Natural killer cell treated with Interleukin-12 subunit alpha and Interleukin-12 subunit beta and Interleukin-15 and Interleukin-18, amount 100 ng/mL, for 72 hours (primary cell): ENCODE results near the gene GPATCH1. TPM values are rescaled to one million over a fixed set of nuclear protein-coding genes. Genes with fewer than 3 reads are reported as not detected.
"Not testable (repeated sequence)": the region's sequence is repeated elsewhere in the genome, so short reads cannot be mapped to it uniquely, and the experiment has no call there.

Experiments used
- ATAC-seq, 2 donors: fragments of 150-1000 bp; cut with Tn5 transposase in 1 of 2; sonication (Bioruptor Pico), chemical (Tn5 transposase) in 1 of 2; 2 replicates each; pipeline ENCODE4 v1.10.0; 2021
- DNase-seq: peaks from one replicate; pipeline ENCODE4 v3.0.0; 2022; ENCODE audit warnings: low spot score
- H3K27ac Mint-ChIP-seq, 2 donors: 1 replicate in 1 of 2; 2 replicates in 1 of 2; pipeline ENCODE4 v1.8.0; 2022; ENCODE audit warnings: mixed read lengths in 2 of 2, mild to moderate bottlenecking in 1 of 2, moderate library complexity in 1 of 2
- H3K27me3 Mint-ChIP-seq, 2 donors: 1 replicate in 1 of 2; 2 replicates in 1 of 2; pipeline ENCODE4 v1.8.0; 2022; ENCODE audit warnings: mixed read lengths in 2 of 2
- H3K36me3 Mint-ChIP-seq: one replicate; pipeline ENCODE4 v1.8.0; 2022; ENCODE audit warnings: mixed read lengths
- H3K4me1 Mint-ChIP-seq, 2 donors: 1 replicate in 1 of 2; 2 replicates in 1 of 2; pipeline ENCODE4 v1.8.0; 2022; ENCODE audit warnings: low read depth in 2 of 2, mixed read lengths in 2 of 2, mild to moderate bottlenecking in 1 of 2
- H3K4me3 Mint-ChIP-seq: one replicate; pipeline ENCODE4 v1.8.0; 2022; ENCODE audit warnings: mixed read lengths
- H3K9me3 Mint-ChIP-seq: 2 replicates; pipeline ENCODE4 v1.8.0; 2022; ENCODE audit warnings: mixed read lengths
- total RNA-seq, 2 donors: library from RNA; stranded (reverse); gene quantifications; one replicate each; pipeline ENCODE4 v1.2.3, GENCODE V29; 2022

The GPATCH1 gene, protein sequence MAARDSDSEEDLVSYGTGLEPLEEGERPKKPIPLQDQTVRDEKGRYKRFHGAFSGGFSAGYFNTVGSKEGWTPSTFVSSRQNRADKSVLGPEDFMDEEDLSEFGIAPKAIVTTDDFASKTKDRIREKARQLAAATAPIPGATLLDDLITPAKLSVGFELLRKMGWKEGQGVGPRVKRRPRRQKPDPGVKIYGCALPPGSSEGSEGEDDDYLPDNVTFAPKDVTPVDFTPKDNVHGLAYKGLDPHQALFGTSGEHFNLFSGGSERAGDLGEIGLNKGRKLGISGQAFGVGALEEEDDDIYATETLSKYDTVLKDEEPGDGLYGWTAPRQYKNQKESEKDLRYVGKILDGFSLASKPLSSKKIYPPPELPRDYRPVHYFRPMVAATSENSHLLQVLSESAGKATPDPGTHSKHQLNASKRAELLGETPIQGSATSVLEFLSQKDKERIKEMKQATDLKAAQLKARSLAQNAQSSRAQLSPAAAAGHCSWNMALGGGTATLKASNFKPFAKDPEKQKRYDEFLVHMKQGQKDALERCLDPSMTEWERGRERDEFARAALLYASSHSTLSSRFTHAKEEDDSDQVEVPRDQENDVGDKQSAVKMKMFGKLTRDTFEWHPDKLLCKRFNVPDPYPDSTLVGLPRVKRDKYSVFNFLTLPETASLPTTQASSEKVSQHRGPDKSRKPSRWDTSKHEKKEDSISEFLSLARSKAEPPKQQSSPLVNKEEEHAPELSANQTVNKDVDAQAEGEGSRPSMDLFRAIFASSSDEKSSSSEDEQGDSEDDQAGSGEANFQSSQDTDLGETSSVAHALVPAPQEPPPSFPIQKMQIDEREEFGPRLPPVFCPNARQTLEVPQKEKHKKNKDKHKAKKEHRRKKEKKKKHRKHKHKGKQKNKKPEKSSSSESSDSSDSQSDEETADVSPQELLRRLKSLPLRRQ
- 10 to 100 TPM; 12.6 to 16.0 TPM for total RNA-seq

- peak; percentile 97 for ATAC-seq
- H3K9me3 Mint-ChIP-seq = no peaks in the 10 kb centered on the region
- H3K36me3 Mint-ChIP-seq = peaks cover 5% of the 10 kb centered on the region
- H3K4me1 Mint-ChIP-seq = peaks cover 14 to 16% of the 10 kb centered on the region in 2 donors
- H3K4me3 Mint-ChIP-seq = peak within 1 kb of the TSS; percentile 98
- peak; percentile 89 for DNase-seq
- peak within 1 kb of the TSS; percentile 89 to 98 for H3K27ac Mint-ChIP-seq
- no peaks in the 10 kb centered on the region for H3K27me3 Mint-ChIP-seq
Observed at GRCh38 chr19:33080761-33081681, at the start of gene GPATCH1. Gene GPATCH1, plus strand, starts transcription at chr19:33081181. Its CDS starts 13 bp downstream, at chr19:33081194.

DNA sequence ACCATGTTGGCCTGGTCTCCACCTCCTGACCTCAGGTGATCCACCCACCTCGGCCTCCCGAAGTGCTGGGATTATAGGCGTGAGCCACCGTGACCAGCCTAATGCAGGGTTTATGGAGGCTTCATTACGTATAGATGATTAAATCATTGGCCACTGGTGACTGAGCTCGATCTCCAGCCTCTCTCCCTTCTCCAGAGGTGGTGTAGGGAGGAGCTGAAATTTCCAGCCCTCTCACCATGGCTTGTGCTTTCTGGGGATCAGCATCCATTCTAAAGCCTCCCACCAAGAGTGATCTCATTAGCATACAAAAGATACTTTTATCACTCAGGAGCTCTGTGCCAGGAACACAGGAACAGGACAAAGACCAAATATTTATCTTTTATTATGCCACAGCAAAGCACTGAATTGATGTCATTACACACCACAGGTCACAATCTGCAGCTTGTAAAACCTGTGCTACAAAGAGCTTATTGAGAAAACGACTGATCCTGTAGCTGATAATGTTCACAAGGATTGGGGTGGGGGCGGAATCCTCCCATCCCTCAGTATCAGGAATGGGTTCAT lies 48.7 kb upstream of the GPATCH1 start:
- H3K9me3 Mint-ChIP-seq = no peaks in the 10 kb centered on the region
- peaks cover 4% of the 10 kb centered on the region in 2 donors for H3K4me1 Mint-ChIP-seq
- H3K27ac Mint-ChIP-seq = no peak overlapping the region
- DNase-seq (no peak), ATAC-seq (no peak)
- H3K27me3 Mint-ChIP-seq = peaks cover 0 to 5% of the 10 kb centered on the region in 2 donors
- H3K36me3 Mint-ChIP-seq = peaks cover 4% of the 10 kb centered on the region
- no peak overlapping the region for H3K4me3 Mint-ChIP-seq

GRCh38 chr19:33035461-33035860 lies 45.5 kb upstream of the GPATCH1 start:
- no peak for DNase-seq
- Mint-ChIP-seq H3K27me3 (peaks cover 0 to 3% of the 10 kb centered on the region in 2 donors), H3K4me1 (peaks cover 9% of the 10 kb centered on the region in 2 donors), H3K27ac (no peak overlapping the region), H3K9me3 (no peaks in the 10 kb centered on the region), H3K4me3 (no peak overlapping the region), H3K36me3 (no peaks in the 10 kb centered on the region)
- no peak for ATAC-seq

- not testable (repeated sequence) for H3K9me3 Mint-ChIP-seq, H3K36me3 Mint-ChIP-seq, ATAC-seq, DNase-seq, H3K4me3 Mint-ChIP-seq, H3K4me1 Mint-ChIP-seq, H3K27me3 Mint-ChIP-seq
- H3K27ac Mint-ChIP-seq = peak overlapping the region in 1 of 2 donors; percentile 73
Observed at GRCh38 chr19:33036370-33037167, 44.4 kb upstream of the GPATCH1 start.

- not testable (repeated sequence) for H3K27me3 Mint-ChIP-seq, H3K36me3 Mint-ChIP-seq, DNase-seq, H3K4me1 Mint-ChIP-seq, H3K9me3 Mint-ChIP-seq
- H3K4me3 Mint-ChIP-seq = peak overlapping the region; percentile 82
- peak in 1 of 2 donors; percentile 32 for ATAC-seq
- H3K27ac Mint-ChIP-seq = peak overlapping the region; percentile 36 to 73
Observed at GRCh38 chr19:33037168-33038025, 43.6 kb upstream of the GPATCH1 start.

DNA sequence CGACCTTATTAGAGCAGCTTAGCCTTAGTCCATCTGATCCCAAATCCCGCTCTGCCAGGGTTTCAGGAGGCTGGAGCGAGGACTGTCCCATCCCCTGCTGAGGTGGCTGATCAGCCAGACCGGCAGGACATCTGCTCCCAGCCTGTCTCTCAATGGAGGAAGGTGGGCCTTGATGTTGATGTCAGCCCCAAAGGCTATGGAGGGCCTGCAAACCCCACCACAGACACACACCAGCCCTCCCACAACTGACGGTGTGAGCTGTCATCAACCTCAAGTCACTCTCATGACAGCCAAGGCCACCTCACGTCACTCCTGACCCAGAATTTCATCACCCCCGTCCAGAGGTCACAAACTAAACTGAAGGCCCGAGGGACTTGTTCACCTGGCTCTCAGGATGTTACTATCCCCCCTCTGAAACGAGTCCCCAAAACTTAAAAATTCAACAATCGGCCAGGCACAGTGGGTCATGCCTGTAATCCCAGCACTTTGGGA lies 41.8 kb upstream of the GPATCH1 start:
- ATAC-seq (no peak), DNase-seq (no peak)
- Mint-ChIP-seq H3K27me3 (no peaks in the 10 kb centered on the region), H3K9me3 (no peaks in the 10 kb centered on the region), H3K4me3 (no peak overlapping the region), H3K27ac (no peak overlapping the region), H3K4me1 (peaks cover 9% of the 10 kb centered on the region in 2 donors), H3K36me3 (no peaks in the 10 kb centered on the region)

DNA sequence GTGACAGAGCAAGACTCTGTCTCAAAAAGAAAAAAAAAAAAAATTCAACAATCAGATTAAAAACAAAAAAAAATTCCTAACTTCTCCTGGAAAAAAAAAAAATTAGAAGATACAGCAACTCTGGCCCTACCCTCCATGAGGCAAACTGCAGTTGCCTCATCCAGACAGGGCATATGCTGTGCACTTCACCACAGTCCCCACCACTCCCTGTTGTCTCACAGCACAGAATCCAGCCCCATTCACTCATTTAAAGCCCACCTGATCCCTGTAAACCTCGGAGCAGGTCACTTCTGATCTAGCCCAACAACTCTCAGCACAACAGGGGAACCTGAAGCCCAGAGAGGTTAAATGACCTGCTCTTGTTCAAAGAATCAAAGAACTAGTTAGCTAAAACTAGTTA lies 41.2 kb upstream of the GPATCH1 start:
- Mint-ChIP-seq H3K27me3 (no peaks in the 10 kb centered on the region), H3K4me3 (no peak overlapping the region), H3K36me3 (no peaks in the 10 kb centered on the region), H3K27ac (no peak overlapping the region), H3K4me1 (peaks cover 9% of the 10 kb centered on the region in 2 donors), H3K9me3 (no peaks in the 10 kb centered on the region)
- DNase-seq (no peak), ATAC-seq (no peak)

GRCh38 chr19:33040994-33041827 lies 39.8 kb upstream of the GPATCH1 start:
- Mint-ChIP-seq H3K9me3 (no peaks in the 10 kb centered on the region), H3K4me3 (no peak overlapping the region), H3K36me3 (no peaks in the 10 kb centered on the region), H3K27ac (no peak overlapping the region), H3K4me1 (peaks cover 9% of the 10 kb centered on the region in 2 donors), H3K27me3 (peaks cover 3 to 5% of the 10 kb centered on the region in 2 donors)
- DNase-seq = no peak
- no peak for ATAC-seq

GRCh38 chr19:33041828-33042160 lies 39.2 kb upstream of the GPATCH1 start:
- not testable (repeated sequence) for DNase-seq, ATAC-seq, H3K36me3 Mint-ChIP-seq

DNA sequence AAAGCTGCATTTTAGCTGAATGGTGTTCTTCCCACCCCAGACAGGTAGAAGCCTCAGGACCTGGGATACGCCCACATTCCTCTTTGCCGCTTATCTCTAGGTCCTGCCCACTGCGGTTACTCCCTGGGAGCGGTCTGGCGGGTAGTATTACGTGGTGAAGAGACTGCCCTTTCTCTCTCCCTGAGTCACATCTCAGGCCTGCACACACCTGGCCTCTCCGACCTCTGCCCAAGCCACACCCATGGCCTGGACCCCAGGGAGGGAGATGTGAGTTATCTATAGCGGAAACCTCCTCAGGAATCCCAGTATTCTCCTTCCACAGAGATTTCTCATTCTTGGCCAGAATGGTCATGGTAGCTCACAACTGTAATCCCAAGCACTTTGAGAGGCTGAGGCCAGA lies 33.6 kb upstream of the GPATCH1 start:
- Mint-ChIP-seq H3K9me3 (no peaks in the 10 kb centered on the region), H3K4me1 (no peaks in the 10 kb centered on the region), H3K27ac (no peak overlapping the region), H3K4me3 (no peak overlapping the region), H3K27me3 (peaks cover 3 to 5% of the 10 kb centered on the region in 2 donors), H3K36me3 (no peaks in the 10 kb centered on the region)
- ATAC-seq = no peak
- no peak for DNase-seq

More at GRCh38 chr19:33041828-33042160, 39.2 kb upstream of the GPATCH1 start:
- not testable (repeated sequence) for H3K4me1 Mint-ChIP-seq, H3K27me3 Mint-ChIP-seq, H3K4me3 Mint-ChIP-seq, H3K9me3 Mint-ChIP-seq, H3K27ac Mint-ChIP-seq
